ENCODE measurements around the gene BICRAL.

- TF ChIP-seq POLR2A (IDR thresholded peaks at IDR 0.05), result no peak
- no peak for TF ChIP-seq CTCF (IDR thresholded peaks at IDR 0.05)
- no peak for TF ChIP-seq POLR2AphosphoS5 (IDR thresholded peaks at IDR 0.05)
Measured at GRCh38 chr6:42790549-42791181, 8.8 kb downstream of the BICRAL start.
